ENCODE results near the gene SPATC1L. TPM values are rescaled to one million over a fixed set of nuclear protein-coding genes. Genes with fewer than 3 reads are reported as not detected.
"Not testable (repeated sequence)": the region's sequence is repeated elsewhere in the genome, so short reads cannot be mapped to it uniquely, and the experiment has no call there.

Gene SPATC1L
- total and polyA plus RNA-seq, 7 experiments from 2014 or later: 3.7 to 17.9 (median 11.4) TPM

GRCh38 chr21:46149205-46149901, 34.9 kb downstream of the SPATC1L start:
- intact Hi-C loops (cut with micrococcal nuclease): no loop called here
- ATAC-seq (no peak), DNase-seq (no peak)
- H3K4me1 ChIP-seq (ENCODE audit: control insufficient read depth in 2 of 2, insufficient read depth in 2 of 2, low read length in 2 of 2): no peaks in the 10 kb centered on the region
- Mint-ChIP-seq H3K36me3 (no peaks in the 10 kb centered on the region), H3K9me3 (no peaks in the 10 kb centered on the region), H3K4me1 (peaks cover 0 to 4% (median 0%) of the 10 kb centered on the region in 7 donors), H3K27me3 (no peaks in the 10 kb centered on the region), H3K27ac (no peak overlapping the region), H3K4me3 (no peak overlapping the region)
- ChIA-PET CTCF (no interaction called here), POLR2A (no interaction called here)
- no peak overlapping the region for H3K27ac ChIP-seq (ENCODE audit: low read depth, low read length)
- H3K9me3 ChIP-seq (ENCODE audit: control insufficient read depth in 2 of 3, low read length in 3 of 3): no peaks in the 10 kb centered on the region
- no peaks in the 10 kb centered on the region for H3K27me3 ChIP-seq (ENCODE audit: control insufficient read depth in 2 of 2, insufficient read depth in 2 of 2, low read length in 2 of 2)
- H3K36me3 ChIP-seq (ENCODE audit: control insufficient read depth in 2 of 3, insufficient read depth in 3 of 3, low read length in 3 of 3): no peaks in the 10 kb centered on the region
- H3K4me3 ChIP-seq (ENCODE audit: low read length): no peak overlapping the region

- H3K27me3 ChIP-seq (ENCODE audit: control insufficient read depth in 2 of 2, insufficient read depth in 2 of 2, low read length in 2 of 2): no peaks in the 10 kb centered on the region
- Mint-ChIP-seq H3K4me3 (no peak overlapping the region), H3K27ac (no peak overlapping the region), H3K36me3 (no peaks in the 10 kb centered on the region), H3K9me3 (no peaks in the 10 kb centered on the region), H3K4me1 (peaks cover 6 to 12% (median 8%) of the 10 kb centered on the region in 7 donors), H3K27me3 (no peaks in the 10 kb centered on the region)
- ChIA-PET CTCF (no interaction called here), POLR2A (no interaction called here)
- intact Hi-C loops (cut with micrococcal nuclease): no loop called here
- ATAC-seq: no peak
- no peaks in the 10 kb centered on the region for H3K4me1 ChIP-seq (ENCODE audit: control insufficient read depth in 2 of 2, insufficient read depth in 2 of 2, low read length in 2 of 2)
- H3K27ac ChIP-seq (ENCODE audit: low read depth, low read length): no peak overlapping the region
- no peak for DNase-seq
- H3K4me3 ChIP-seq (ENCODE audit: low read length): no peak overlapping the region
- H3K36me3 ChIP-seq (ENCODE audit: control insufficient read depth in 2 of 3, insufficient read depth in 3 of 3, low read length in 3 of 3): no peaks in the 10 kb centered on the region
- no peaks in the 10 kb centered on the region for H3K9me3 ChIP-seq (ENCODE audit: control insufficient read depth in 2 of 3, low read length in 3 of 3)
Measured at GRCh38 chr21:46148106-46148505, 36.2 kb downstream of the SPATC1L start.

GRCh38 chr21:46147429-46147828, 36.8 kb downstream of the SPATC1L start:
- H3K4me1 ChIP-seq (ENCODE audit: control insufficient read depth in 2 of 2, insufficient read depth in 2 of 2, low read length in 2 of 2); POLR2A ChIA-PET; H3K4me3 Mint-ChIP-seq; H3K27ac ChIP-seq (ENCODE audit: low read depth, low read length); H3K27me3 ChIP-seq (ENCODE audit: control insufficient read depth in 2 of 2, insufficient read depth in 2 of 2, low read length in 2 of 2); H3K9me3 ChIP-seq (ENCODE audit: control insufficient read depth in 2 of 3, low read length in 3 of 3); H3K9me3 Mint-ChIP-seq; H3K36me3 Mint-ChIP-seq; H3K4me3 ChIP-seq (ENCODE audit: low read length); H3K36me3 ChIP-seq (ENCODE audit: control insufficient read depth in 2 of 3, insufficient read depth in 3 of 3, low read length in 3 of 3); H3K27me3 Mint-ChIP-seq; CTCF ChIA-PET; H3K27ac Mint-ChIP-seq: not testable (repeated sequence)
- ATAC-seq (peak; percentile 43), DNase-seq (peak in 7 of 9 donors; percentile 27 to 51 (median 44))
- intact Hi-C loops (cut with micrococcal nuclease): loop anchor here in 1 of 2 donors (1.0 kb wide), 1 partner anchor 138 kb away; the partner anchor contains the start of gene MCM3AP
- peaks cover 6 to 11% (median 8%) of the 10 kb centered on the region in 7 donors for H3K4me1 Mint-ChIP-seq

GRCh38 chr21:46146856-46147255, 37.4 kb downstream of the SPATC1L start:
- no peak overlapping the region for H3K4me3 ChIP-seq (ENCODE audit: low read length)
- POLR2A ChIA-PET: no interaction called here
- intact Hi-C loops (cut with micrococcal nuclease): loop anchor here in 1 of 2 donors (1.0 kb wide), 1 partner anchor 138 kb away; the partner anchor contains the start of gene MCM3AP
- no peaks in the 10 kb centered on the region for H3K9me3 Mint-ChIP-seq
- H3K4me1 Mint-ChIP-seq: peaks cover 6 to 11% (median 8%) of the 10 kb centered on the region in 7 donors
- H3K27me3 Mint-ChIP-seq: no peaks in the 10 kb centered on the region
- no peak overlapping the region for H3K27ac Mint-ChIP-seq
- no peaks in the 10 kb centered on the region for H3K4me1 ChIP-seq (ENCODE audit: control insufficient read depth in 2 of 2, insufficient read depth in 2 of 2, low read length in 2 of 2)
- CTCF ChIA-PET: no interaction called here
- no peaks in the 10 kb centered on the region for H3K36me3 ChIP-seq (ENCODE audit: control insufficient read depth in 2 of 3, insufficient read depth in 3 of 3, low read length in 3 of 3)
- H3K27ac ChIP-seq (ENCODE audit: low read depth, low read length): no peak overlapping the region
- no peaks in the 10 kb centered on the region for H3K36me3 Mint-ChIP-seq
- ATAC-seq: no peak
- no peaks in the 10 kb centered on the region for H3K27me3 ChIP-seq (ENCODE audit: control insufficient read depth in 2 of 2, insufficient read depth in 2 of 2, low read length in 2 of 2)
- DNase-seq: peak in 1 of 9 donors; percentile 7
- H3K4me3 Mint-ChIP-seq: no peak overlapping the region
- H3K9me3 ChIP-seq (ENCODE audit: control insufficient read depth in 2 of 3, low read length in 3 of 3): no peaks in the 10 kb centered on the region

- CTCF ChIA-PET: no interaction called here
- no peak for DNase-seq
- Histone ChIP-seq H3K4me3 (ENCODE audit: low read length) (no peak overlapping the region), H3K27me3 (ENCODE audit: control insufficient read depth in 2 of 2, insufficient read depth in 2 of 2, low read length in 2 of 2) (no peaks in the 10 kb centered on the region), H3K4me1 (ENCODE audit: control insufficient read depth in 2 of 2, insufficient read depth in 2 of 2, low read length in 2 of 2) (no peaks in the 10 kb centered on the region), H3K36me3 (ENCODE audit: control insufficient read depth in 2 of 3, insufficient read depth in 3 of 3, low read length in 3 of 3) (no peaks in the 10 kb centered on the region), H3K27ac (ENCODE audit: low read depth, low read length) (no peak overlapping the region), H3K9me3 (ENCODE audit: control insufficient read depth in 2 of 3, low read length in 3 of 3) (no peaks in the 10 kb centered on the region)
- Mint-ChIP-seq H3K36me3 (no peaks in the 10 kb centered on the region), H3K27me3 (no peaks in the 10 kb centered on the region), H3K27ac (peak overlapping the region in 1 of 9 donors; percentile 43), H3K4me1 (peaks cover 6 to 13% (median 8%) of the 10 kb centered on the region in 7 donors), H3K9me3 (no peaks in the 10 kb centered on the region), H3K4me3 (no peak overlapping the region)
- no peak for ATAC-seq
- POLR2A ChIA-PET: no interaction called here
- intact Hi-C loops (cut with micrococcal nuclease): no loop called here
Measured at GRCh38 chr21:46145840-46146691, 38.2 kb downstream of the SPATC1L start.

GRCh38 chr21:46145159-46145839, 39.0 kb downstream of the SPATC1L start:
- Mint-ChIP-seq H3K4me1 (peaks cover 6 to 13% (median 8%) of the 10 kb centered on the region in 7 donors), H3K4me3 (no peak overlapping the region), H3K27me3 (no peaks in the 10 kb centered on the region), H3K27ac (peak overlapping the region in 2 of 9 donors; percentile 82 to 92), H3K9me3 (no peaks in the 10 kb centered on the region), H3K36me3 (no peaks in the 10 kb centered on the region)
- Histone ChIP-seq H3K27ac (ENCODE audit: low read depth, low read length) (no peak overlapping the region), H3K9me3 (ENCODE audit: control insufficient read depth in 2 of 3, low read length in 3 of 3) (no peaks in the 10 kb centered on the region), H3K4me3 (ENCODE audit: low read length) (no peak overlapping the region), H3K4me1 (ENCODE audit: control insufficient read depth in 2 of 2, insufficient read depth in 2 of 2, low read length in 2 of 2) (no peaks in the 10 kb centered on the region), H3K36me3 (ENCODE audit: control insufficient read depth in 2 of 3, insufficient read depth in 3 of 3, low read length in 3 of 3) (no peaks in the 10 kb centered on the region), H3K27me3 (ENCODE audit: control insufficient read depth in 2 of 2, insufficient read depth in 2 of 2, low read length in 2 of 2) (no peaks in the 10 kb centered on the region)
- CTCF ChIA-PET: no interaction called here
- no peak for DNase-seq
- intact Hi-C loops (cut with micrococcal nuclease): no loop called here
- no peak for ATAC-seq
- POLR2A ChIA-PET: no interaction called here
